OCI-LY7 (cell line): ENCODE data around the gene NSG1. TPM values are rescaled to one million over a fixed set of nuclear protein-coding genes. Genes with fewer than 3 reads are reported as not detected.

Experiments used
- BruUV-seq: library from RNA; stranded (reverse); fragments of 400-500 nt; replicated peaks from 2 replicates; lab custom pipeline; 2021; lab: Mats Ljungman, UMichigan
- CTCF ChIA-PET: fragments of 300-600 bp; sonication (Branson Sonifier 250); formaldehyde crosslinking; loops from one replicate; lab custom pipeline; 2022; ENCODE audit warnings: antibody characterized with exemption; ENCODE audit not compliant: unreplicated experiment; lab: Charles Lee
- POLR2A ChIA-PET: fragments of 300-600 bp; sonication (Branson Sonifier 250); formaldehyde crosslinking; loops from one replicate; lab custom pipeline; 2022; ENCODE audit warnings: antibody characterized with exemption; lab: Charles Lee
- DNase-seq: peaks from one replicate; pipeline ENCODE4 v3.0.0-alpha.2; 2015; ENCODE audit warnings: low spot score
- H2AFZ ChIP-seq: fragments of 200-600 bp; sonication (generic), shearing (Covaris generic); 2 replicates; pipeline ENCODE4 v1.6.1; 2014; ENCODE audit warnings: mild to moderate bottlenecking, antibody characterized with exemption, low read length, moderate library complexity
- H3K27ac ChIP-seq: fragments of 200-600 bp; sonication (generic); 2 replicates; pipeline ENCODE4 v1.5.1; 2014; ENCODE audit warnings: mixed run types, low read depth, mild to moderate bottlenecking, moderate library complexity, low read length, inconsistent platforms; ENCODE audit not compliant: poor library complexity, severe bottlenecking
- H3K36me3 ChIP-seq: fragments of 200-600 bp; sonication (generic); 2 replicates; pipeline ENCODE4 v1.6.1; 2014; ENCODE audit warnings: mild to moderate bottlenecking, antibody characterized with exemption, low read length, moderate library complexity, mixed read lengths; ENCODE audit not compliant: insufficient read depth
- H3K4me1 ChIP-seq: fragments of 200-600 bp; sonication (generic); 2 replicates; pipeline ENCODE4 v1.5.1; 2014; ENCODE audit warnings: mild to moderate bottlenecking, low read length; ENCODE audit not compliant: insufficient read depth, poor library complexity, severe bottlenecking
- H3K4me2 ChIP-seq: fragments of 200-600 bp; sonication (generic); 2 replicates; pipeline ENCODE4 v1.6.1; 2014; ENCODE audit warnings: mild to moderate bottlenecking, low read length
- H3K4me3 ChIP-seq: fragments of 200-600 bp; sonication (generic); 2 replicates; pipeline ENCODE4 v1.5.1; 2014; ENCODE audit warnings: mild to moderate bottlenecking, low read depth, low read length; ENCODE audit not compliant: poor library complexity, severe bottlenecking
- H3K79me2 ChIP-seq: fragments of 200-600 bp; sonication (generic); 2 replicates; pipeline ENCODE4 v1.6.1; 2016; ENCODE audit warnings: low read depth, mild to moderate bottlenecking, low read length, moderate library complexity, mixed read lengths; ENCODE audit not compliant: insufficient read depth
- H3K9me2 ChIP-seq: fragments of 200-600 bp; sonication (generic); 2 replicates; pipeline ENCODE4 v1.6.1; 2016; ENCODE audit warnings: mild to moderate bottlenecking, low read length, mixed read lengths; ENCODE audit not compliant: insufficient read depth
- H3K9me3 ChIP-seq: fragments of 200-600 bp; sonication (generic); 2 replicates; pipeline ENCODE4 v1.6.1; 2014; ENCODE audit warnings: mild to moderate bottlenecking, mixed run types, low read length, mixed read lengths
- H4K20me1 ChIP-seq: fragments of 200-600 bp; sonication (generic); 2 replicates; pipeline ENCODE4 v1.6.1; 2014; ENCODE audit warnings: mild to moderate bottlenecking, antibody characterized with exemption, low read length, moderate library complexity, mixed read lengths; ENCODE audit not compliant: insufficient read depth
- CTCF ChIP-seq: fragments of 200-600 bp; sonication (generic); conservative IDR thresholded peaks from 2 replicates; pipeline ENCODE4 v1.5.1; 2014; ENCODE audit warnings: mild to moderate bottlenecking, antibody characterized with exemption, low read length, moderate library complexity, mixed read lengths
- EZH2phosphoT487 ChIP-seq: fragments of 200-600 bp; sonication (generic); IDR thresholded peaks from 2 replicates; pipeline ENCODE4 v1.6.1; 2018; ENCODE audit warnings: low read depth, borderline replicate concordance, mild to moderate bottlenecking, mixed run types, antibody characterized with exemption, low read length, moderate library complexity, mixed read lengths
- intact Hi-C: fragments of 100-400 bp; cut with micrococcal nuclease; formaldehyde crosslinking; loops from one replicate; pipeline ENCODE4 v1.10.0; 2022; ENCODE audit not compliant: unreplicated experiment
- total RNA-seq, 2 experiments: library from RNA; depleted of rRNA in 1 of 2; stranded (reverse); fragments of >200 nt in 1 of 2; shearing (Covaris generic) in 1 of 2; gene quantifications; 2 replicates each; pipeline ENCODE4 v1.2.3, GENCODE V29; 2014 to 2022

The NSG1 gene
- total RNA-seq, 2 experiments from 2014 or later: 35.5 to 38.8 TPM

- ChIA-PET POLR2A (no interaction called here), CTCF (no interaction called here)
- Histone ChIP-seq H3K4me1 (peaks cover 17% of the 10 kb centered on the region), H3K36me3 (peaks cover 41% of the 10 kb centered on the region), H3K27ac (no peak overlapping the region), H3K9me2 (no peaks in the 10 kb centered on the region), H3K9me3 (no peaks in the 10 kb centered on the region), H3K79me2 (no peaks in the 10 kb centered on the region), H4K20me1 (no peaks in the 10 kb centered on the region), H3K4me2 (no peak overlapping the region), H3K4me3 (no peak overlapping the region), H2AFZ (no peak overlapping the region)
- intact Hi-C loops: no loop called here
- TF ChIP-seq EZH2phosphoT487 (no peak), CTCF (no peak)
- no TSS peak for BruUV-seq
- DNase-seq: no peak
Observed at GRCh38 chr4:4397441-4397819, 10.5 kb downstream of the NSG1 start.

DNA sequence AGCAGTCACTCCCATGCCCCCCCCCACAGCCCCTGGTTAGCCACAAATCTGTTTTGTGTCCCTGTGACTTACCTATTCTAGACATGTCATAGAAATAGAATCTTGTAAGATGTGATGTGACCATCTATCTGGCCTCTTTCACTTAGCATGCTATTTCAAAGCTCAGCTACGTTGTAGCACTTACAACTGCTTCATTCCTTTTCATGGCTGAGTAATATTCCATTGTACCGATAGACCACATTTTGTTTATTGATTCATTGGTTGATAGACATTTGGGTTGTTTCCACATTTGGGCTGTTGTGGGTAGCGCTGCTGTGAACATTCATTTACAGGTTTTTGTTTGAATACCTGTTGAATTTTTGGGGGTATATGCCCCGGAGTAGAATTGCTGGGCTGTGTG lies 11.5 kb downstream of the NSG1 start:
- BruUV-seq: no TSS peak
- Histone ChIP-seq H3K4me3 (no peak overlapping the region), H3K79me2 (no peaks in the 10 kb centered on the region), H3K9me2 (no peaks in the 10 kb centered on the region), H4K20me1 (no peaks in the 10 kb centered on the region), H3K9me3 (no peaks in the 10 kb centered on the region), H3K4me1 (peaks cover 17% of the 10 kb centered on the region), H3K27ac (no peak overlapping the region), H2AFZ (no peak overlapping the region), H3K4me2 (no peak overlapping the region), H3K36me3 (peaks cover 41% of the 10 kb centered on the region)
- no peak for DNase-seq
- ChIA-PET POLR2A (interaction anchor here (0.7 kb wide), 2 partner anchors 113 to 143 kb away, joined by 3 read pairs; no protein-coding TSS in a partner anchor), CTCF (no interaction called here)
- TF ChIP-seq CTCF: no peak
- no peak for TF ChIP-seq EZH2phosphoT487
- intact Hi-C loops: no loop called here

DNA sequence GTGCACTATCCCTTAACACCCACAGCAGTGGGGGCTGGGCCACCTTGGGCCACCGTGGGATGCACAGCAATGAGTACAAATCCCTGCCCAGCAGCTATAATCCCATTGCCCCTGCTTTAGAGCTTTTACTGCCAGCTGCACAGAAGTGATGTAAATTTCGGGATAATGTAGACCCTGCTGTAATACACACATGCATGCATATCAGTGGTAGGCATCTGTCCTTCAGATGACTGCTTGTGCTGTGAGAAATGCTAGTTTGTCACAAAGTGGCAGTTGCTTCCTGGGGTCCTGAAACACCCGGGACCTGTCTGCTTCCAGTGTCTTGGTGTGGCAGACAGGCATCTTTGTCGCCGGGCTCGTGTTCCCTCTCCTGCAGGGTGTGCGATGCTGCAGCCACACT lies 14.1 kb downstream of the NSG1 start:
- Histone ChIP-seq H3K79me2 (no peaks in the 10 kb centered on the region), H3K9me3 (no peaks in the 10 kb centered on the region), H4K20me1 (no peaks in the 10 kb centered on the region), H3K9me2 (no peaks in the 10 kb centered on the region), H3K4me2 (no peak overlapping the region), H3K4me1 (peaks cover 9% of the 10 kb centered on the region), H3K36me3 (peaks cover 37% of the 10 kb centered on the region), H3K4me3 (no peak overlapping the region), H3K27ac (no peak overlapping the region), H2AFZ (no peak overlapping the region)
- ChIA-PET CTCF (no interaction called here), POLR2A (no interaction called here)
- TF ChIP-seq CTCF (no peak), EZH2phosphoT487 (no peak)
- no TSS peak for BruUV-seq
- DNase-seq: no peak
- intact Hi-C loops: no loop called here
